Measurements from ENCODE around the gene DUSP8.

Gene DUSP8

DNA sequence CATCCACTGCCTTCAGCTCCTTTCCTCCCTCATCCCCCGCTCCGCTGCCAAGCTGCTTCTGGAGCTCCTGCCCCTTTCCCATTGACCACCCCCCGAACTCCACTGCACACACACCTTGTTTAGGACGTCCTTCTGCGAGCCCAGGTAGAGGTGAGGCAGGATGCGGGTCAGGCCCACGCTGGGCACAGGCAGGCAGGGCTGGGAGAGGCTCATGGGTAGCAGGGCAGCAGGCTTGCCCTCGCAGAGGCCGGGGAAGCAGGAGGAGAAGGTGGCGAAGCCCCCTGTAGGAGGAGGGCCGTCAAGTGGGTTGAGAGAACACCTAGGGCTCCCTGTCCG, 13.3 kb downstream of the DUSP8 start:
- no peak for TF ChIP-seq GABPA (IDR thresholded peaks at IDR 0.05; ENCODE audit: low read depth)
- TF ChIP-seq POLR2AphosphoS5 (IDR thresholded peaks at IDR 0.05; ENCODE audit: low read depth) = no peak
- no peak for TF ChIP-seq SPI1 (IDR thresholded peaks at IDR 0.05; ENCODE audit: borderline replicate concordance, low read depth)
- no peak overlapping the region for H3K27ac ChIP-seq (replicated peaks)
- no peak overlapping the region for H3K4me3 ChIP-seq (replicated peaks; ENCODE audit: insufficient read depth, low read length)
- no peak for DNase-seq (ENCODE audit: low read depth in 1 of 2, low spot score in 1 of 2)
- peaks cover 36% of the 10 kb centered on the region for H3K27me3 ChIP-seq (ENCODE audit: insufficient read depth, poor library complexity, severe bottlenecking)

GRCh38 chr11:1557904-1558774, 13.9 kb downstream of the DUSP8 start:
- DNase-seq (ENCODE audit: low read depth in 1 of 2, low spot score in 1 of 2) = no peak
- peaks cover 36% of the 10 kb centered on the region for H3K27me3 ChIP-seq (ENCODE audit: insufficient read depth, poor library complexity, severe bottlenecking)
- no peak overlapping the region for H3K27ac ChIP-seq (replicated peaks)
- TF ChIP-seq GABPA (IDR thresholded peaks at IDR 0.05; ENCODE audit: low read depth) (no peak), SPI1 (IDR thresholded peaks at IDR 0.05; ENCODE audit: borderline replicate concordance, low read depth) (no peak)
- TF ChIP-seq, protein P1, sequence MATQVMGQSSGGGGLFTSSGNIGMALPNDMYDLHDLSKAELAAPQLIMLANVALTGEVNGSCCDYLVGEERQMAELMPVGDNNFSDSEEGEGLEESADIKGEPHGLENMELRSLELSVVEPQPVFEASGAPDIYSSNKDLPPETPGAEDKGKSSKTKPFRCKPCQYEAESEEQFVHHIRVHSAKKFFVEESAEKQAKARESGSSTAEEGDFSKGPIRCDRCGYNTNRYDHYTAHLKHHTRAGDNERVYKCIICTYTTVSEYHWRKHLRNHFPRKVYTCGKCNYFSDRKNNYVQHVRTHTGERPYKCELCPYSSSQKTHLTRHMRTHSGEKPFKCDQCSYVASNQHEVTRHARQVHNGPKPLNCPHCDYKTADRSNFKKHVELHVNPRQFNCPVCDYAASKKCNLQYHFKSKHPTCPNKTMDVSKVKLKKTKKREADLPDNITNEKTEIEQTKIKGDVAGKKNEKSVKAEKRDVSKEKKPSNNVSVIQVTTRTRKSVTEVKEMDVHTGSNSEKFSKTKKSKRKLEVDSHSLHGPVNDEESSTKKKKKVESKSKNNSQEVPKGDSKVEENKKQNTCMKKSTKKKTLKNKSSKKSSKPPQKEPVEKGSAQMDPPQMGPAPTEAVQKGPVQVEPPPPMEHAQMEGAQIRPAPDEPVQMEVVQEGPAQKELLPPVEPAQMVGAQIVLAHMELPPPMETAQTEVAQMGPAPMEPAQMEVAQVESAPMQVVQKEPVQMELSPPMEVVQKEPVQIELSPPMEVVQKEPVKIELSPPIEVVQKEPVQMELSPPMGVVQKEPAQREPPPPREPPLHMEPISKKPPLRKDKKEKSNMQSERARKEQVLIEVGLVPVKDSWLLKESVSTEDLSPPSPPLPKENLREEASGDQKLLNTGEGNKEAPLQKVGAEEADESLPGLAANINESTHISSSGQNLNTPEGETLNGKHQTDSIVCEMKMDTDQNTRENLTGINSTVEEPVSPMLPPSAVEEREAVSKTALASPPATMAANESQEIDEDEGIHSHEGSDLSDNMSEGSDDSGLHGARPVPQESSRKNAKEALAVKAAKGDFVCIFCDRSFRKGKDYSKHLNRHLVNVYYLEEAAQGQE (IDR thresholded peaks at IDR 0.05; ENCODE audit: insufficient replicate concordance, low read depth) = no peak
- H3K4me3 ChIP-seq (replicated peaks; ENCODE audit: insufficient read depth, low read length) = no peak overlapping the region

DNA sequence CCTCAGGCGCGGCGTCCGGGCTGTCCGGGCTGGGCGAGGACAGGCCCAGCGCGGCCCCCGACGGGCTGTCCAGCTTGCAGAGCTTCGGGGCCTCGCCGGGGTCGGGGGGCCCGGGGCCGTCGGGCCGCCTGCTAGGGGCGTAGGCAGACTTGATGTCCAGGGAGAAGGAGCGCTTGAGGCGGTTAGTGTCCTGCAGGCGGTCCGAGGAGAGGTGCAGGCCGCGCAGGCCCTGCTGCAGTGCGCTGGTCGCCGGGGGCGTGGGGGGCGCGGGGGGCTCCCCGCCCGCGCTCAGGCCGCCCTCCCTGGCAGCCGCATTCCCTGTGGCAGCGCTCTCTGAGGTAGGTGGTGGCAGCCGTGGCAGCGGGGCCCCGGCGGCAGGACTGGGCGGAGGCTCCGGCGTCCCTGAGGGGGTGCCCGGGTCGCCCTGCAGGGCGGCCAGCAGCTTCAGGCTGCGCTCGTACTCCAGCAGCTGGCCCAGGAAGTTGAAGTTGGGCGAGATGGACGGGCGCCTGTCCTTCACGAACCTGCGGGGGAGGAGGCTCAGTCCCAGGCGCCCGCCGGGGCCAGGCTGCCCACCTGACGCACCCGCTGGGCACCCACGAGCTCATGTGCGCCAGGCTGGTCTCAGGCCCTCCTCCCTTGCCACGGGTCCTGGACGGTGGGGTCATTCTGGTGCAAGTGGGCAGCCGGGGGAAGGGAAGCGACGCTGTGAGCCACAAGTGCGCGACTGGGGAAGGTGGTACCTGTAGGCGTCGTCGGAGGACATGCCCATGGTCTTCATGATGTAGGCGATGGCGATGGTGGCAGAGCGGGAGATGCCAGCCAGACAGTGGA, 14.8 kb downstream of the DUSP8 start:
- Histone ChIP-seq H3K27ac (replicated peaks) (no peak overlapping the region), H3K4me3 (replicated peaks; ENCODE audit: insufficient read depth, low read length) (no peak overlapping the region), H3K27me3 (ENCODE audit: insufficient read depth, poor library complexity, severe bottlenecking) (peaks cover 36% of the 10 kb centered on the region)
- no peak for DNase-seq (ENCODE audit: low read depth in 1 of 2, low spot score in 1 of 2)
- TF ChIP-seq, protein P2, sequence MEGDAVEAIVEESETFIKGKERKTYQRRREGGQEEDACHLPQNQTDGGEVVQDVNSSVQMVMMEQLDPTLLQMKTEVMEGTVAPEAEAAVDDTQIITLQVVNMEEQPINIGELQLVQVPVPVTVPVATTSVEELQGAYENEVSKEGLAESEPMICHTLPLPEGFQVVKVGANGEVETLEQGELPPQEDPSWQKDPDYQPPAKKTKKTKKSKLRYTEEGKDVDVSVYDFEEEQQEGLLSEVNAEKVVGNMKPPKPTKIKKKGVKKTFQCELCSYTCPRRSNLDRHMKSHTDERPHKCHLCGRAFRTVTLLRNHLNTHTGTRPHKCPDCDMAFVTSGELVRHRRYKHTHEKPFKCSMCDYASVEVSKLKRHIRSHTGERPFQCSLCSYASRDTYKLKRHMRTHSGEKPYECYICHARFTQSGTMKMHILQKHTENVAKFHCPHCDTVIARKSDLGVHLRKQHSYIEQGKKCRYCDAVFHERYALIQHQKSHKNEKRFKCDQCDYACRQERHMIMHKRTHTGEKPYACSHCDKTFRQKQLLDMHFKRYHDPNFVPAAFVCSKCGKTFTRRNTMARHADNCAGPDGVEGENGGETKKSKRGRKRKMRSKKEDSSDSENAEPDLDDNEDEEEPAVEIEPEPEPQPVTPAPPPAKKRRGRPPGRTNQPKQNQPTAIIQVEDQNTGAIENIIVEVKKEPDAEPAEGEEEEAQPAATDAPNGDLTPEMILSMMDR (IDR thresholded peaks at IDR 0.05; ENCODE audit: insufficient read depth, low read length) = no peak
- TF ChIP-seq, protein P1 (IDR thresholded peaks at IDR 0.05; ENCODE audit: insufficient replicate concordance, low read depth) = no peak
- no peak for TF ChIP-seq POLR2AphosphoS5 (IDR thresholded peaks at IDR 0.05; ENCODE audit: low read depth)
- no peak for TF ChIP-seq SPI1 (IDR thresholded peaks at IDR 0.05; ENCODE audit: borderline replicate concordance, low read depth)
- no peak for TF ChIP-seq GABPA (IDR thresholded peaks at IDR 0.05; ENCODE audit: low read depth)

GRCh38 chr11:1556278-1556902, 15.7 kb downstream of the DUSP8 start:
- H3K4me3 ChIP-seq (replicated peaks; ENCODE audit: insufficient read depth, low read length) = no peak overlapping the region
- H3K27me3 ChIP-seq (ENCODE audit: insufficient read depth, poor library complexity, severe bottlenecking) = peaks cover 36% of the 10 kb centered on the region
- H3K27ac ChIP-seq (replicated peaks) = no peak overlapping the region
- DNase-seq (ENCODE audit: low read depth in 1 of 2, low spot score in 1 of 2) = no peak
- TF ChIP-seq SPI1 (IDR thresholded peaks at IDR 0.05; ENCODE audit: borderline replicate concordance, low read depth) (no peak), POLR2AphosphoS5 (IDR thresholded peaks at IDR 0.05; ENCODE audit: low read depth) (no peak), GABPA (IDR thresholded peaks at IDR 0.05; ENCODE audit: low read depth) (no peak)
- TF ChIP-seq, protein P1 (IDR thresholded peaks at IDR 0.05; ENCODE audit: insufficient replicate concordance, low read depth) = no peak
- TF ChIP-seq, protein P2 (IDR thresholded peaks at IDR 0.05; ENCODE audit: insufficient read depth, low read length) = no peak
